HEK293 (cell line): ENCODE data around the gene GPR17.

ENCODE experiments used
- PRDM10 ChIP-seq: fragments of 450-650 bp; formaldehyde crosslinking; IDR thresholded peaks from 2 replicates; pipeline ENCODE4 v1.5.1; 2016; ENCODE audit warnings: missing biosample characterization, missing genetic modification characterization
- ZSCAN5A ChIP-seq: fragments of 450-650 bp; formaldehyde crosslinking; IDR thresholded peaks from 2 replicates; pipeline ENCODE4 v1.5.1; 2016; ENCODE audit warnings: missing biosample characterization, missing genetic modification characterization

GRCh38 chr2:127647242-127648190, 1.6 kb downstream of the GPR17 start:
- no peak for TF ChIP-seq PRDM10 (tag by site-specific recombination)
- TF ChIP-seq ZSCAN5A (tag by site-specific recombination), result no peak
